LHCN-M2 (cell line): ENCODE data around the gene TMEM131L. TPM values are rescaled to one million over a fixed set of nuclear protein-coding genes. Genes with fewer than 3 reads are reported as not detected.
"Not testable (repeated sequence)": the region's sequence is repeated elsewhere in the genome, so short reads cannot be mapped to it uniquely, and the experiment has no call there.

Experiments used
- DNase-seq: peaks from one replicate; pipeline ENCODE4 v3.0.0-alpha.2; 2012; ENCODE audit warnings: low read depth
- total RNA-seq: library from RNA; depleted of rRNA; stranded (reverse); fragments of >200 nt; gene quantifications from 2 replicates; pipeline ENCODE4 v1.2.3, GENCODE V29; 2014

The TMEM131L gene
- total RNA-seq, 1 experiment from 2014 or later, result 7.2 TPM

GRCh38 chr4:153506341-153507309 lies 40.5 kb downstream of the TMEM131L start:
- DNase-seq, result no peak

GRCh38 chr4:153507310-153508073 lies 41.3 kb downstream of the TMEM131L start:
- no peak for DNase-seq

- DNase-seq, result not testable (repeated sequence)
These were observed 43.1 kb downstream of the TMEM131L start for GRCh38 chr4:153509212-153509611.

GRCh38 chr4:153509724-153510123 lies 43.6 kb downstream of the TMEM131L start:
- DNase-seq, result no peak

DNA sequence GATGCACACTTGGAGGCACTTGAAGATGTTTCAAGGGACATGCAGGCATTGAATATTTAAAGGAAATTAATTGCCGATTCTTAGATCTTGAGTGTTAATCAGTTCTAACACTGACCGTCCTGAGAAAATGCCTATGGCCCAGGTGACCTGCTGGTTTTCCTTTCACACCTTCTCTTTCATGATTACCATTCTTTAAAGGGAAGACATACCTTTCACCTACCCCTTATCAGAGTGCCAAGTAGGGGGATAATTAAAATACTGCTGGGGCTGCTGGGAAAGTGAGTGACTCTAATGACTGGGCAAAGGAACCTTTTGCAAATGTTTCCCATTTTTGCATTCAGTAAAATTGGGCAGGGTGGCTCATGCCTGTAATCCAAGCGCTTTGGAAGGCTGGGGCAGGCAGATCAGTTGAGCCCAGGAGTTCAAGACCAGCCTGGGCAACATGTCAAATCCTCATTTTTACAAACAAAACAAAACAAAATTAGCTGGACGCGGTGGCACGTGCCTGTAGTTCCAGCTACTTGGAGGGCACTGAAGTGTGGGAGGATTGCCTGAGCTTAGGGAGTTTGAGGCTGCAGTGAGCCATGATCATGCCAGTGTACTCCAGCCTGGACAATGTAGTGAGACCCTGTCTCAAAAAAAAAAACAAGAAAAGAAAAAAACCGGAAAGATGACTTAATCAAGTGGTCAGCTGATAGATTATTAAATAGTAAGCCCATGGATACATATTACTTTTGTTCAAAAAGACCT lies 44.3 kb downstream of the TMEM131L start:
- DNase-seq, result no peak

- no peak for DNase-seq
These were observed 44.9 kb downstream of the TMEM131L start for GRCh38 chr4:153511104-153511503.

GRCh38 chr4:153512162-153512852 lies 46.1 kb downstream of the TMEM131L start:
- no peak for DNase-seq

GRCh38 chr4:153512952-153513500 lies 46.9 kb downstream of the TMEM131L start:
- DNase-seq, result no peak

DNA sequence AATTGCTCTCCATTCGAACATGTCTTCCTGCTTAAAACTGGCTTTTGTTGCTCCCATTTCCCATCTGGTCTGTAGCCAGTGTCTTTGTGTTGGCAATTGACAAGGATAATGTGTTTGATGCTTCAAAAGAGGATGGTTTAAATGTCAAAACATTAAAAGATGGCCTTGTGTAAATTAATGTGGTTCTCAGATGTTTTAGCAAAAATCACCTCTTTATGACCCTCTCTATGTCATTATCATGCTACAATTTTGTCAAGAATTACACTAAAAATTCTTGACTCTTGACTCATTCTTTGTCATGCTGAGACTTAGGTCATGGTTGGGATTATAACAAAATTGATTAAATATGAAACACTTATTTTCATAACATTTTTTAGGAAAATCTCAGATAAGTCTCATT lies 47.4 kb downstream of the TMEM131L start:
- peak; percentile 51 for DNase-seq

DNA sequence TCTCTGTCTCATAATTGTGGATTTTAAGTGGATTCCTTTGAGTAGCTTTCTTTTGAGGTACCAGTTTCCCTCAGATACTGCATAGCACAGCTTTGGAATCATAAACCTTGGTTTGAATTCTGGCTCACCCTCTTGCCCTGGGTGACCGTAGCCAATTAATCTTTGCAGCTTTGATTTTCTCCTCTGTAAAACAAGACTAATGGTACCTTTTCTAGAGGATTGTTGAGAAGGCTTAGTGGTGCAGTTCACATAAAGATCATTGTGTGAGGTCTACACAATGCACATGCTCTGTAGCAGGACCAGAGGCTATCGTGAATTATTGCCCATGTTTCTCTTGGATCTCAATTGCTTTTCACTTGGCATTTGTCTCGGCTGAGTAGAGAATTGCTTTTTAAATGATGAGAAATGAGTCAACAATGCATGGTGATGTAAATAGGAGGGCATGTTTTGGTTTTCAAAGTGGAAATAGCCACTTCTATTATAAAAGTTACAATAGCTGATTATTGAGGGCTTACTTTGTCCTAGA lies 47.9 kb downstream of the TMEM131L start:
- peak; percentile 62 for DNase-seq

DNA sequence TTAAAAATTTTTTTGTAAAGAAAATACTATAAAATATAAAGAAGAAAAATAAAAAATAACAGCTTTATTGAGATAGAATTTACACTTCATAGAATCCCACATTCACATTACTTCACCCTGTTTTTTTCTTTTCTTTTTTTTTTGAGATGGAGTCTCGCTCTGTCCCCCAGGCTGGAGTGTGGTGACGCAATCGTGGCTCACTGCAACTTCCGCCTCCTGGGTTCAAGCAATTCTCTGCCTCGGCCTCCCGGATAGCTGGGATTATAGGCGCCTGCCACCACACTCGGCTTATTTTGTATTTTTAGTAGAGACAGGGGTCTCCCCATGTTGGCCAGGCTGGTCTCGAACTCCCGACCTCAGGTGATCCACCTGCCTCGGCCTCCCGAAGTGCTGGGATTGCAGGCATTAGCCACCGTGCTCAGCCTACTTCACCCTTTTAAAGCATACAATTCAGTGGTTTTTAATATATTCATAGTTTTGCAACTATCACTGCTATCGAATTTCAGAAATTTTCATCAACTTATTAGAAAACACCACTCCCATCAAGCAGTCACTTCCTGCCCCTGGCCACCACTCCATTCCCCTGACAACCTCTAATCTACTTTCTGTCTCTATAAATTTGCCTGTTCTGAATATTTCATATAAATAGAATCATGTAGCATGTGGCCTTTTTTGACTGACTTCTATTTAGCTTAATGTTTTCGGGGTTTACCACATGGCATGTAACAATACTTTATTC lies 48.7 kb downstream of the TMEM131L start:
- no peak for DNase-seq

DNA sequence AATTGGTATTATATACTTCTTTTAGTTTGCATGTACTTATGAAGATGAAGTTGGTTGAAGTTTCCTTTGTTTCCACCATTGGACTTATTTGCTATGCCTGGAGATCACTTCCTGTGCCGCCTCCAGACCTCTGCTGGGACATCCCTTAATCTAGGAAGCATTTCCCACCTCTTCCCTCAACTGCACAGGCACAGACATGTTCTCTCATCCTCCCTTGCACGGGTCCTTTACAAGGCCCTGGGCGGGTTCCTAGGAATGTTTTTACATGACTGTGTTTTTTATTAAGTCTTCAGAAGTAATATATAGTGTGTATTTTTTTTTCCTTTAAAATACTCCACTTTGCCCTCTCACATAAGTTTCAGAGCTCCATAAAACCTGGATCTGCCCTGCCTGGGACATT lies 51.0 kb downstream of the TMEM131L start:
- DNase-seq, result no peak

DNA sequence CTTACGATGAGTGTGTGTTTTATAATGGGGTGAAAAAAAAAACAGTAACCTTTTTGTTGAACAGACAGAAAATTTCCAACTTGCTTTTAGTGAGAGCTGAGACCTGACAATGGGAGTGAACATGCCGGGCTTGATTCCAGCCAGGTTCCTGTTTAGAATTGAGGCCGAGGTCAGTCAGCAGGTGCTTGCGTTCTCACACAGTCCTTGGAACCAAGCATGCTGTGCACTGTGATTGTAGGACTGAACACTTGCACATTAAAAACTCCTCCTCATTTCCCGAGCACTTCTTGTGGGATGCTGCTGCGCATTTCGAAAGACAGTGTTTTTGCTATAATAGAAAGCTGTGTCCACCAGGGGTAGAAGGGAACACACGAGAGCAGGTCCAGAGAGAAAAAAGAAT lies 51.8 kb downstream of the TMEM131L start:
- DNase-seq, result no peak

DNA sequence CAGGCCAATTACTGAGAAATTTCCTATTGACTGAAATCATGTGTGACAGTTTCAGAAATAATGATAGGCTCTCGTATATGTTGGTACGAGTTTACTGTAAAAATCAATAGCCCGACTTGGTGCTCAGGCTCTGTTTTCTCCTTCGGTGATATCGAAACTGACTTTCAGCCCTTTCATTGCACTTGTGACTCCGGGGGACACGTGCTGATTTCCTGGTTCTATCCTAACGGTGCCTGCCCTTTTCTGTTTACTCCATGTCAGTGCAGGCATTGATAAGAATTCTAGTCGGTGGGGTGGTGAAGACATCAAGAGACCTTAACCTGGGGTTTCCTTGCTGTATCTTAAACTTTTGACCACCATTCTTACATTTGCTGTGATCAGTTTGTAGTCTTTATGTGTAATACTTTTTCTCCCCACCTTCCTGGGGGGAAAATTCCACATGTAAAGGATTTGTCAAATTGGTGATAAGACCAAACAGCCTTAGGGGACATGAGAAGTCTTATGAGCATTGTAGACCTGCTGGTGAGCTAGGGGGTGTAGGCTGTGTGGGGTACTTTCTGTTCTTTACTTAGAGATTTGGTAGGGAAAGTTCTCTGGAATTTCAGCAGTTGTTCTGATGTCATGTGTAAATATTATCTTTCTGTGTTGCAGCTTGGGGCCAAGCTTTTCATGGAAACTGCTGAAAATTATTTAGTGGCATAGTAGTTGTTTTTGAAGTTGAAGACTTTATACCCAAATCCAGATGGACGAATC lies 52.7 kb downstream of the TMEM131L start:
- no peak for DNase-seq

DNA sequence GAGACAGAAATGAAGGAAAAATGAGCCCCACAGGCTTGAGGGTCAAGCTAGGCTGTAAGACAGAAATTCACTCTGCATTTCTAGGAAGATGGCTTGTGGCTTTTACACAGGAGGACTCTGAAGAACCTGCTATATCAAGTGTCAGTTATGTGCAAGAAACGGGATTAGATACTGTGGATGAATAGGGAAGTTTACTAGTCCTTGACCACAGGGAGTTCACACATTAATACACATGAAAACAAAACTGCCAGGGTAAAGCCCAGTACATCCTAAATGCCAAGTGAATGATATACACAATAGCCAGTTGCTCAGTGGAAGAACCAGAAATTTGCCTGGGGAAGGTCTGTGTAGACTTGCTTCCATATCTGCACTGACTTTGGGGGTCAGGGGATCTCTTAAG lies 53.5 kb downstream of the TMEM131L start:
- DNase-seq, result peak; percentile 75

DNA sequence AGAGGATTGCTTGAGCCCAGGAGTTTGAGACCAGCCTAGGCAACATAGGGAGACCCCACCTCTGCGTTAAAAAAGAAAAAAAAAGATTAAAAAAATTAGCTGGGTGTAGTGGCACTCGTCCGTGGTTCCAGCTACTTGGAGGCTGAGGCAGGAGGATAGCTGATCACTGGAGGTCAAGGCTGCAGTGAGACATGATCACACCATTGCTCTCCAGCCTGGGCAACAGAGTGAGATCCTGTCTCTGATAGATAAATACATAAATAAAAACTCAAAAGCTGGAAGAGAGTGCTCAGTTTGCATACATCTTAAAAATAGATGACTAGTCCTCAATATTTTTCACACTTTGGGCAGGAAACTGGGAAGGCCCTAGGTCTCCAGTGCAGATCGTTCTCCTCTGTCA lies 54.1 kb downstream of the TMEM131L start:
- no peak for DNase-seq

DNA sequence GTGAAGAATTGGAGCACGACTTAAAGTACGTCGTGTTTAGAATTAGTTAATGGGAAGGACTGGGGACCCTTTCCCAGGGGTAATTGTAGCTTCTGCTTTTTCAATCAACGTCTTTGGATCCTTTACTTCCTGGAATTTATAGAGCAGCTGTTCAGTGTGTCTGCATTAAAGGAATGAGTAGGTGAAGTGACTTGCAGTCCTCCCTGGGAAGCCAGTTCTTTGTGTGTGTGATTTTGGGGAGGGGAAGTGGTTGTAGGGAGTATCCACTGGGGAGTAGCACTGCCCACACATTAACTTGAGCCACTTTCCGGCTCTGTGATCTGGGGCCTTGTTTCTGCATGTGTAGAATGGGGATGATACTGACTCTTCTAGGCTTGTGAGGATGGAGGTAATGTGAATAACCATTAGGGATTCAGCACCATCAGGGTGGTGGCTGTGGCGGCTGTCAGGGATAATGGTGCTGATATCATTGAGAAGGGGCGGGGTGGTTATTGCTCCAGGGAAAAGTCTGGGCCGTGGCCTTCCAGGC lies 54.7 kb downstream of the TMEM131L start:
- DNase-seq, result no peak

GRCh38 chr4:153521478-153521877 lies 55.3 kb downstream of the TMEM131L start:
- no peak for DNase-seq
